KOPT-K1 (cell line): ENCODE measurements around the gene MED13L.

ENCODE experiments used
- H3K27ac ChIP-seq: fragments of 200-600 bp; sonication (generic); 2 replicates; pipeline ENCODE4 v1.5.1; 2016; ENCODE audit warnings: antibody characterized with exemption, mild to moderate bottlenecking, low read depth, low read length; ENCODE audit not compliant: poor library complexity, severe bottlenecking
- H3K36me3 ChIP-seq: fragments of 200-600 bp; sonication (generic); 2 replicates; pipeline ENCODE4 v1.5.1; 2017; ENCODE audit warnings: antibody characterized with exemption, mild to moderate bottlenecking, low read length, moderate library complexity; ENCODE audit not compliant: insufficient read depth
- H3K9me3 ChIP-seq: fragments of 200-600 bp; sonication (generic); 2 replicates; pipeline ENCODE4 v1.5.1; 2017; ENCODE audit warnings: antibody characterized with exemption, low read length, mild to moderate bottlenecking; ENCODE audit not compliant: insufficient read depth, poor library complexity, severe bottlenecking

The MED13L gene

GRCh38 chr12:116096874-116097273 lies 180.6 kb downstream of the MED13L start:
- Histone ChIP-seq H3K27ac (no peak overlapping the region), H3K36me3 (peaks cover 17% of the 10 kb centered on the region), H3K9me3 (no peaks in the 10 kb centered on the region)

- Histone ChIP-seq H3K36me3 (peaks cover 30% of the 10 kb centered on the region), H3K27ac (no peak overlapping the region), H3K9me3 (no peaks in the 10 kb centered on the region)
Measured at GRCh38 chr12:116094475-116094874, 183.0 kb downstream of the MED13L start.

- Histone ChIP-seq H3K9me3 (no peaks in the 10 kb centered on the region), H3K36me3 (peaks cover 30% of the 10 kb centered on the region), H3K27ac (no peak overlapping the region)
Measured at GRCh38 chr12:116093915-116094314, 183.6 kb downstream of the MED13L start.

- Histone ChIP-seq H3K9me3 (no peaks in the 10 kb centered on the region), H3K36me3 (peaks cover 30% of the 10 kb centered on the region), H3K27ac (no peak overlapping the region)
Measured at GRCh38 chr12:116092776-116093175, 184.7 kb downstream of the MED13L start.

GRCh38 chr12:116092162-116092561 lies 185.3 kb downstream of the MED13L start:
- Histone ChIP-seq H3K27ac (no peak overlapping the region), H3K9me3 (no peaks in the 10 kb centered on the region), H3K36me3 (peaks cover 30% of the 10 kb centered on the region)

DNA sequence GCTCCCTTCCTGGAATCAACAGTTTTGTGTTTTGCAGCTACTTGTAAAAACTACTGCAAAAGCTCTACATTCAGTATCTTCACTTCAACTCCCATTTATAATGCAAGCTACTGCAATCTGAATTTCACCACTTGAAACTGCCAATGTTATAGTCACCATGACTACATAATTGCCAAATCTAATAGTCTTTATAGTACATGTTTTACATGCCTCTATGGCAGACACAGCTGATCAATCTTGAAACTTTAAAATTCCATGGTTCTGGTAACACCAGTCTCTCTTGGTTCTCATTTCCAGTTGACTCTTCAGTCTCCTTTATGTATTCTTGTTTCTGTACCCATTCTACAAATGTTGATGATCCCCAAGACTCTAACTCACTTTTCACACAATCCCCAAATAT lies 185.9 kb downstream of the MED13L start:
- H3K27ac ChIP-seq = no peak overlapping the region
- H3K36me3 ChIP-seq = peaks cover 30% of the 10 kb centered on the region
- H3K9me3 ChIP-seq = no peaks in the 10 kb centered on the region

- Histone ChIP-seq H3K27ac (no peak overlapping the region), H3K9me3 (no peaks in the 10 kb centered on the region), H3K36me3 (peaks cover 23% of the 10 kb centered on the region)
Measured at GRCh38 chr12:116090516-116090915, 187.0 kb downstream of the MED13L start.

DNA sequence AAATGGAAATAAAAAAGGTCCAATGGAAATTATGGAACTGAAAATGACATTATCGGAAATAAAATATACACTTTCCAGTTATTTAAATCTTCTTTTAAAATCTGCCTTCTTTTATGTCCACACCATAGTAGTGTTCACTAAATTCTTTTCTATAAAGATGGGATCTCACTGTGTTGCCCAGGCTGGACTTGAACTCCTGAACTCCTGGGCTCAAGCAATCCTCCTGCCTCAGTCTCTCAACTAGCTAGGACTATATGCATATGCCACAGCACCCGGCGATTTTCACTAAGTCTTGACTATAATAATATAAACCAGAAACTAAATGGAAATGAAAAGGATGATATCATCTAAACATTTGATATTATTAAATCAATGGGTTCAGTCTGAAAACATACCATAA lies 188.4 kb downstream of the MED13L start:
- peaks cover 13% of the 10 kb centered on the region; the same call in 1 of the 2 replicates for H3K36me3 ChIP-seq
- H3K9me3 ChIP-seq = no peaks in the 10 kb centered on the region
- no peak overlapping the region for H3K27ac ChIP-seq

GRCh38 chr12:116087962-116088361 lies 189.5 kb downstream of the MED13L start:
- H3K9me3 ChIP-seq = no peaks in the 10 kb centered on the region
- peak overlapping the region; percentile 28 for H3K27ac ChIP-seq
- H3K36me3 ChIP-seq = peaks cover 13% of the 10 kb centered on the region; the same call in 1 of the 2 replicates

DNA sequence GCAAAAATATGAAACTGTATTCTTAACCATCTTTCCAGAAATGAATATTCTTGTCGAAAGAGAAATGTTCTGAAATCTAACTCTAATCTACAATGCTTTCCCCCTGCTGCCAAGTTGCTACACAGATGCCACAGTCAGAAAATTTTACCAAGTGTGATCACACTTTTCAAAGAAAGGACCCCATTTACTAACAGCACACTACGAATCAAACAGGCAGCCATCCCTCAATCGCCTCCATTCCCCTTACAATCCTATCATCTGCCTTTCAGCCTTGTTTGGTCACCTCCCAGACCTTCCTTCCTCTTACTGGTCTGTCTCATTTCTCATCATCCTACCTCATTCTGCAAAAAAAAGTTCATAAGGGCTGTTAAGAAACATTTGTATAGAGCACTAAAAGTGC lies 190.1 kb downstream of the MED13L start:
- peaks cover 13% of the 10 kb centered on the region; the same call in 1 of the 2 replicates for H3K36me3 ChIP-seq
- H3K9me3 ChIP-seq = no peaks in the 10 kb centered on the region
- no peak overlapping the region for H3K27ac ChIP-seq

DNA sequence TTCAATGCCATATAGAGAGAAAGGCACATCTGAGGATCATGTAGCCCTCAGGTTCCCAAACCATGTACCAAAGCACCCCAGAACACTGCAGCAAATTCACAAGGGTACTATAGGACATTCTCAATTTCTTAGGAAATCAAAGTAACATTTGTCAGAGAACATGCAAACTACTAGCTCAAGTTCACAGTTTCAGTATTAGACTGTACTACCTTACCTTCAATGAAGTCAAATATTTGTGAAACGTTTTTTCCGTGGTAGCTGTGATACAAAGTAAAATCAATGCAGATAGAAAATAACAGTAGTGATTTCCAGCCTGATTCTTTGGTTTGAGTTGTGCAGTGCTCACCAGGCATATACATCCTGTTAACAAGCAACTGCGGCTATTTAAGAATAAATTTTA lies 197.1 kb downstream of the MED13L start:
- H3K27ac ChIP-seq = no peak overlapping the region
- H3K36me3 ChIP-seq = no peaks in the 10 kb centered on the region; the same call in 1 of the 2 replicates
- H3K9me3 ChIP-seq = no peaks in the 10 kb centered on the region

DNA sequence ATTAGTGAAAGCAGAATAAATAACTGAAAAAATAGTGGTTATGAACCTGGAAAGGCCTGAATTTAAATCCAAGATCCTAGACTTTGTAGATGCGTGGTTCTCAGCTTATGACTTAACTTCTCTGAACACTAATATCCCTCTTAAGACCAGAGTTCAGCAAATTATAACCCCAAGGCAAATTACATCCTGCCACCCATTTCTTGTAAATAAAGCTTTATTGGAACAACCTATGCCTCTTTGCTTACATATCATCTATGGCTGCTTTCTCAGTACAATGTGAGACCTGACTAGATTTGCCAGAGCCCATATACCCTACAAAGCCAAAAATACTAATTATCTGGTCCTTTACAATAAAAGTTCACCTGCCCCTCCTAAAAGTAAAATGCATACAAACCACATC lies 199.1 kb downstream of the MED13L start:
- H3K27ac ChIP-seq = no peak overlapping the region
- H3K9me3 ChIP-seq = no peaks in the 10 kb centered on the region
- no peaks in the 10 kb centered on the region; the same call in 1 of the 2 replicates for H3K36me3 ChIP-seq

DNA sequence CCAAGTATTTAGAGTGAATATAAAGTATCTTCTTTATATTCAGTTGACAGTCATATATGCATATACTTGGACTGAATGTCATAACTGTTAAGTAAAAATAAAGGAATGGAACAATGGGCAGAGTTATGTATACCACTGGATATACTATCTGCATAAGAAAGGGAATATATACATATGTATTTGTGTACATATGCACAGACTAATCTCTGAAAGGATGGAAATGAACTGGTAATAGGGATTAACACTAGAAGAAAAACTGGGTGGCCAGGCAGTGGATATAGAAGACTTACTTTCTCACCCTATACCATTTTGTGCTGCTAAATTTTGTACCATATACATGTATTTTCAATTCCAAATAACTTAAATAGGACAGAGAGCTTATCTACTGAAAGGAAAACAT lies 200.1 kb downstream of the MED13L start:
- no peaks in the 10 kb centered on the region; the same call in 1 of the 2 replicates for H3K36me3 ChIP-seq
- H3K27ac ChIP-seq = no peak overlapping the region
- no peaks in the 10 kb centered on the region for H3K9me3 ChIP-seq

GRCh38 chr12:116076399-116076798 lies 201.1 kb downstream of the MED13L start:
- Histone ChIP-seq H3K9me3 (no peaks in the 10 kb centered on the region), H3K36me3 (no peaks in the 10 kb centered on the region; the same call in 1 of the 2 replicates), H3K27ac (no peak overlapping the region)

- Histone ChIP-seq H3K36me3 (no peaks in the 10 kb centered on the region; the same call in 1 of the 2 replicates), H3K9me3 (no peaks in the 10 kb centered on the region), H3K27ac (no peak overlapping the region)
Measured at GRCh38 chr12:116074686-116075085, 202.8 kb downstream of the MED13L start.

DNA sequence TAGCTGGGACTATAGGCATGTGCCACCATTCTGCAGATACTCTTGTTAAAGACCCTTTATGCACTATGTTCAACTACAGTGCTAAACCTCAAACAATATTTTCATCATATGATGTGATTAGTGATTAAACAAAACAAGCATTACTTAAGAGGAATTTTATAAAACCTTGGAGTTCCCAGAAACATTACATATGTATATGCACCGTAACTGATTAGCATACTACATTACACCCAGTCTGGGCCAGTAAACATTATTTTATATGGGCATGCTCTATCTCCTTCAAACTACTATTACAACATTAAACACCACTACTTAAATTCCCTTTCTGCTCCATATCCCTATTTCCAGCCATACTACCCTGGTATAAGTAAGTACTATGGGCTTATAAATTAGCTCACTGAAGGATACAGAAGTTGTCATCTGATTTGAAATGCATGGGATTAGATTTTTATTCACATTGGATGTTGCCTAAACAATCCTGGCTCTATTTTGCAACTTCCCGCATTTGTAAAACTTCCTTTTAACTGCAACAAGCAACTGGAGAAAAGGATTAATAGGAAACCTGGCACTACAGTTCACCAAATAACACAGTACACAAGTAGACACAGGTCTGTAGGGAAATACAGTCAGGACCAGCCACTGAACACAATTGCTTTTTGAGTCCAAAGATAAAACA lies 205.8 kb downstream of the MED13L start:
- Histone ChIP-seq H3K9me3 (no peaks in the 10 kb centered on the region), H3K27ac (no peak overlapping the region), H3K36me3 (no peaks in the 10 kb centered on the region)
